Measurements from ENCODE around the gene MTRF1L. TPM values are rescaled to one million over a fixed set of nuclear protein-coding genes. Genes with fewer than 3 reads are reported as not detected.

Gene MTRF1L
- total RNA-seq, 1 experiment from 2014 or later, result 26.5 TPM

DNA sequence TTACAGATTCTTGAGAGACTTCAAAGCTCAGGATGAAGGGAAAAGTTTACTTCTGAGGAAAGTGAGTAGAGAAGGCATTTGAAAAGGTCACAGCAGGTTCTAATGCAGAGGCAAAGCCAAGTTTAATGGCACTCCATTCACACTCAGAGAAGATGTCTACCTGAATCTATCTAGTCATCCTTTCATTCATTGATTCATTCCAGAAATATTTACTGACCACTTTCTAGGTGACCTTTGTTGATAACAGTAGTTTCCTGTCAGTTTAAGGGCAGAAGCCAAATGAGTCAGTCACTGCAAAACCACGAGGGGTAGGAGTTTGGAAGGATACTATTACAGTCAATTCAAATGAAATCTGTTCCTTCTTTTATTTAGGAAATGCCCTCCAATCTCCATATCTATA lies 50.5 kb downstream of the MTRF1L start:
- Histone ChIP-seq H2BK15ac (ENCODE audit: low read depth, low read length) (no peak overlapping the region), H3K18ac (ENCODE audit: insufficient read length, low read depth, low read length) (no peak overlapping the region)

More for the DNA sequence above, 50.5 kb downstream of the MTRF1L start:
- Histone ChIP-seq H2AFZ (ENCODE audit: low read length) (no peak overlapping the region), H4K20me1 (ENCODE audit: control insufficient read depth, insufficient read depth, insufficient read length) (no peaks in the 10 kb centered on the region), H3K4ac (ENCODE audit: low read depth, low read length) (no peak overlapping the region), H3K4me2 (ENCODE audit: insufficient read depth, insufficient read length, low read length) (peak overlapping the region; percentile 24), H3K27ac (ENCODE audit: insufficient read length, low read depth, low read length) (no peak overlapping the region), H3K4me1 (ENCODE audit: insufficient read depth, low read length) (peaks cover 4% of the 10 kb centered on the region; the same call in 1 of the 2 replicates), H2AK5ac (ENCODE audit: insufficient read length, low read length) (no peak overlapping the region), H3K27me3 (ENCODE audit: insufficient read depth, low read length) (no peaks in the 10 kb centered on the region), H4K91ac (ENCODE audit: insufficient read length, low read depth, low read length) (no peak overlapping the region), H3K56ac (ENCODE audit: insufficient read length, low read depth, low read length) (no peak overlapping the region), H2BK12ac (ENCODE audit: insufficient read length, low read depth, low read length) (no peak overlapping the region), H3K23ac (ENCODE audit: insufficient read length, low read depth, low read length) (no peak overlapping the region), H3K9me3 (ENCODE audit: control insufficient read depth, low read depth, low read length) (no peaks in the 10 kb centered on the region), H3K79me2 (ENCODE audit: insufficient read depth, low read length) (no peaks in the 10 kb centered on the region), H3K23me2 (ENCODE audit: insufficient read length, low read depth, low read length, poor library complexity, severe bottlenecking) (no peaks in the 10 kb centered on the region), H3K9ac (ENCODE audit: extremely low read depth, insufficient read length, low read length) (no peak overlapping the region), H2BK120ac (ENCODE audit: low read depth, low read length, poor library complexity, severe bottlenecking) (no peak overlapping the region), H4K8ac (replicated peaks; ENCODE audit: insufficient read length, low read depth, low read length) (no peak overlapping the region), H3T11ph (ENCODE audit: low read length) (no peak overlapping the region), H2BK20ac (ENCODE audit: low read depth, low read length, poor library complexity, severe bottlenecking) (no peak overlapping the region), H4K5ac (ENCODE audit: insufficient read length, low read depth, low read length) (no peak overlapping the region), H3K14ac (ENCODE audit: insufficient read depth, low read length) (no peak overlapping the region), H3K79me1 (ENCODE audit: insufficient read depth, low read depth, low read length, poor library complexity, severe bottlenecking) (no peaks in the 10 kb centered on the region), H2BK5ac (ENCODE audit: insufficient read length, low read length) (no peak overlapping the region)
- Mint-ChIP-seq H3K36me3 (ENCODE audit: insufficient read depth in 1 of 3, low read depth in 3 of 3) (no peaks in the 10 kb centered on the region), H3K27ac (no peak overlapping the region), H3K4me1 (peaks cover 14 to 18% of the 10 kb centered on the region in 2 experiments), H3K27me3 (ENCODE audit: low read depth) (no peaks in the 10 kb centered on the region), H3K4me3 (no peak overlapping the region), H3K9me3 (no peaks in the 10 kb centered on the region; a peak in 1 of 5 replicates)
- TF ChIP-seq, protein P1, sequence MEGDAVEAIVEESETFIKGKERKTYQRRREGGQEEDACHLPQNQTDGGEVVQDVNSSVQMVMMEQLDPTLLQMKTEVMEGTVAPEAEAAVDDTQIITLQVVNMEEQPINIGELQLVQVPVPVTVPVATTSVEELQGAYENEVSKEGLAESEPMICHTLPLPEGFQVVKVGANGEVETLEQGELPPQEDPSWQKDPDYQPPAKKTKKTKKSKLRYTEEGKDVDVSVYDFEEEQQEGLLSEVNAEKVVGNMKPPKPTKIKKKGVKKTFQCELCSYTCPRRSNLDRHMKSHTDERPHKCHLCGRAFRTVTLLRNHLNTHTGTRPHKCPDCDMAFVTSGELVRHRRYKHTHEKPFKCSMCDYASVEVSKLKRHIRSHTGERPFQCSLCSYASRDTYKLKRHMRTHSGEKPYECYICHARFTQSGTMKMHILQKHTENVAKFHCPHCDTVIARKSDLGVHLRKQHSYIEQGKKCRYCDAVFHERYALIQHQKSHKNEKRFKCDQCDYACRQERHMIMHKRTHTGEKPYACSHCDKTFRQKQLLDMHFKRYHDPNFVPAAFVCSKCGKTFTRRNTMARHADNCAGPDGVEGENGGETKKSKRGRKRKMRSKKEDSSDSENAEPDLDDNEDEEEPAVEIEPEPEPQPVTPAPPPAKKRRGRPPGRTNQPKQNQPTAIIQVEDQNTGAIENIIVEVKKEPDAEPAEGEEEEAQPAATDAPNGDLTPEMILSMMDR (conservative IDR thresholded peaks at IDR 0.05), result no peak
- no CpG with 5 or more reads among the region's 1 CpG for WGBS (ENCODE audit: extremely low coverage, insufficient read length, low lambda C conversion rate)
- DNase-seq, result no peak

Measured in H9 (cell line).